ENCODE results near the gene IL16.

IL16 gene

DNA sequence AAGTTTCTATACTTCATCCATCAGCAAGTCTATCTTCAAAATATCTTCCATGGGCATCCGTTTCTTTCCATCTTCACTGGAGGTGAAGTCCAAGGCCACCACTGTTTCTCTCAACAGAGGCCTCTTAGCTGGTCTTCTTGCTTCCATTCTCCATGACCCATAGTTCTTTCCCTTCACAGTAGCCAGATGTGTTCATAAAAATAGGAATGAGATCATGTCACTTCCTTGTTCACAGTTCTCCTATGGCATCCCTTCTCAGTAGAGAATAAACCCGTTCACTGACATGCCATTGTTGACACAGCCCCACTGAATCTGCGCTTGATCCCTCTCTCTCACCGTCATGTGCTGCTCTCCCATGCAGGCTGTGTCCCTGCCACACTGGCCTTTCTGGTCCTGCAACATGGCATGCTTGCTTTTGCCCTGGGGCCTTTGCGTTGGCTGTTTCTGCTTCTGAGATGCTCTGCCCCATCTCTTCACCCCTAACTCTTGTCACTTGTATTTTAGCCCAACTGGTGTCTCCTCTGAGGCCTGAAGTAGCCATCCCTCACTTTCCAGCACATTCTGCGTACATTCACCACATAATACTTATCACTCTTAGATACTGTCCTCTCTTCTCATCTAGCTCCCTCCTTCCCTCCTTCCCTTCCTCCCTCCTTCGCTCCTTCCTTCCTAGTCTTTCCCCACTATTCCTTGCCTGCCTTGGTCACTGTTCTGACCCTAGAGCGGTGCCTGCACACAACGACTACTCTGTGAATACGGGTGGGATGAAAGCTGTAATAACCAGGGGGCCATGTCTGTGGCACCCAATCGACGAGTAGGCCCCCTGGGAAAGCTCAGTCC, 85.3 kb downstream of the IL16 start:
- no peak for TF ChIP-seq CREB1 (IDR thresholded peaks at IDR 0.05; ENCODE audit: low read depth)
- TF ChIP-seq TAF1 (IDR thresholded peaks at IDR 0.05; ENCODE audit: low read depth): no peak
- TF ChIP-seq YY1 (IDR thresholded peaks at IDR 0.05; ENCODE audit: low read depth): no peak
- no peak for TF ChIP-seq EP300 (IDR thresholded peaks at IDR 0.05; ENCODE audit: borderline replicate concordance)
- no peak for TF ChIP-seq CEBPB (IDR thresholded peaks at IDR 0.05)
- TF ChIP-seq NFIC (IDR thresholded peaks at IDR 0.05): no peak
- TF ChIP-seq EGR1 (IDR thresholded peaks at IDR 0.05): no peak

DNA sequence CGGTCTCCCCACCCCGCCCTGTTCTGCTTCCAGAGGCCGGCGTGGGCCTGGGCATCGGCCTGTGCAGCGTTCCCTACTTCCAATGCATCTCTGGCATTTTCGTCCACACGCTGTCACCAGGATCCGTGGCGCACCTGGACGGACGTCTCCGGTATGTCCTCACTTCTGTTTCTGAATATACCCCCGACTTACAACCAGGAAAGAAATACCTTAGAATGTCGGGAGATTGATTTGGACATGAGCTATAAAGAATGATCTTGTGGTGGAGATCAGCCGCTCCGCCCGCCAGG, 85.9 kb downstream of the IL16 start:
- TF ChIP-seq, protein P1, sequence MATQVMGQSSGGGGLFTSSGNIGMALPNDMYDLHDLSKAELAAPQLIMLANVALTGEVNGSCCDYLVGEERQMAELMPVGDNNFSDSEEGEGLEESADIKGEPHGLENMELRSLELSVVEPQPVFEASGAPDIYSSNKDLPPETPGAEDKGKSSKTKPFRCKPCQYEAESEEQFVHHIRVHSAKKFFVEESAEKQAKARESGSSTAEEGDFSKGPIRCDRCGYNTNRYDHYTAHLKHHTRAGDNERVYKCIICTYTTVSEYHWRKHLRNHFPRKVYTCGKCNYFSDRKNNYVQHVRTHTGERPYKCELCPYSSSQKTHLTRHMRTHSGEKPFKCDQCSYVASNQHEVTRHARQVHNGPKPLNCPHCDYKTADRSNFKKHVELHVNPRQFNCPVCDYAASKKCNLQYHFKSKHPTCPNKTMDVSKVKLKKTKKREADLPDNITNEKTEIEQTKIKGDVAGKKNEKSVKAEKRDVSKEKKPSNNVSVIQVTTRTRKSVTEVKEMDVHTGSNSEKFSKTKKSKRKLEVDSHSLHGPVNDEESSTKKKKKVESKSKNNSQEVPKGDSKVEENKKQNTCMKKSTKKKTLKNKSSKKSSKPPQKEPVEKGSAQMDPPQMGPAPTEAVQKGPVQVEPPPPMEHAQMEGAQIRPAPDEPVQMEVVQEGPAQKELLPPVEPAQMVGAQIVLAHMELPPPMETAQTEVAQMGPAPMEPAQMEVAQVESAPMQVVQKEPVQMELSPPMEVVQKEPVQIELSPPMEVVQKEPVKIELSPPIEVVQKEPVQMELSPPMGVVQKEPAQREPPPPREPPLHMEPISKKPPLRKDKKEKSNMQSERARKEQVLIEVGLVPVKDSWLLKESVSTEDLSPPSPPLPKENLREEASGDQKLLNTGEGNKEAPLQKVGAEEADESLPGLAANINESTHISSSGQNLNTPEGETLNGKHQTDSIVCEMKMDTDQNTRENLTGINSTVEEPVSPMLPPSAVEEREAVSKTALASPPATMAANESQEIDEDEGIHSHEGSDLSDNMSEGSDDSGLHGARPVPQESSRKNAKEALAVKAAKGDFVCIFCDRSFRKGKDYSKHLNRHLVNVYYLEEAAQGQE (IDR thresholded peaks at IDR 0.05; ENCODE audit: low read depth): no peak
- TF ChIP-seq YY1 (IDR thresholded peaks at IDR 0.05; ENCODE audit: low read depth): no peak

DNA sequence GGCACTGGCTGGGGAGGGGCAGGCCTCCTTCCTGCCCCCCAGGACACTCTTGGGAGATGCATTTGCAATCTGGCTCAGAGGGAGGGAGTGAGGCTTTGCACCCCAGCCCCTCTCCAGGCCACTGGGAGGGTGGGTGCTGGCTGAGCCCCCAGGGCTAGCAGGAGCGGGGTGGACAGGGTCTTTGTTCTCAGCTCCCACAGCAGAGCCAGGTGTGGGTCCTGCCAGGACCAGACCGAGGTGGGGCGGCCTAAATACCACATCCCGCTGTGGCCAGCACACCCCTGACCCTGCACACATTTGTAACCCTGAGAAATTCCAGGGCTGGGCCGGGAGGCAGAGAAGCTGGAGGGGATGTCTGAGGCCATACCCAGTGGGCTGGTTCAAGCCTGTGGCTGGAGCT, 86.2 kb downstream of the IL16 start:
- TF ChIP-seq, protein P1 (IDR thresholded peaks at IDR 0.05; ENCODE audit: low read depth): no peak
- TF ChIP-seq, protein P2, sequence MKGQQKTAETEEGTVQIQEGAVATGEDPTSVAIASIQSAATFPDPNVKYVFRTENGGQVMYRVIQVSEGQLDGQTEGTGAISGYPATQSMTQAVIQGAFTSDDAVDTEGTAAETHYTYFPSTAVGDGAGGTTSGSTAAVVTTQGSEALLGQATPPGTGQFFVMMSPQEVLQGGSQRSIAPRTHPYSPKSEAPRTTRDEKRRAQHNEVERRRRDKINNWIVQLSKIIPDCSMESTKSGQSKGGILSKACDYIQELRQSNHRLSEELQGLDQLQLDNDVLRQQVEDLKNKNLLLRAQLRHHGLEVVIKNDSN (IDR thresholded peaks at IDR 0.05): no peak
- TF ChIP-seq, protein P3, sequence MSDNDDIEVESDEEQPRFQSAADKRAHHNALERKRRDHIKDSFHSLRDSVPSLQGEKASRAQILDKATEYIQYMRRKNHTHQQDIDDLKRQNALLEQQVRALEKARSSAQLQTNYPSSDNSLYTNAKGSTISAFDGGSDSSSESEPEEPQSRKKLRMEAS (IDR thresholded peaks at IDR 0.05): no peak
- no peak for TF ChIP-seq NFIC (IDR thresholded peaks at IDR 0.05)
- TF ChIP-seq YY1 (IDR thresholded peaks at IDR 0.05; ENCODE audit: low read depth): no peak
- TF ChIP-seq TAF1 (IDR thresholded peaks at IDR 0.05; ENCODE audit: low read depth): no peak
- TF ChIP-seq FOXM1 (IDR thresholded peaks at IDR 0.05; ENCODE audit: borderline replicate concordance, low read depth): no peak
- TF ChIP-seq EGR1 (IDR thresholded peaks at IDR 0.05): no peak
- TF ChIP-seq CEBPB (IDR thresholded peaks at IDR 0.05): no peak
- no peak for TF ChIP-seq TCF12 (IDR thresholded peaks at IDR 0.05; ENCODE audit: low read depth)
- TF ChIP-seq EP300 (IDR thresholded peaks at IDR 0.05; ENCODE audit: borderline replicate concordance): no peak
- TF ChIP-seq TEAD4 (IDR thresholded peaks at IDR 0.05): no peak
- TF ChIP-seq CREB1 (IDR thresholded peaks at IDR 0.05; ENCODE audit: low read depth): no peak
- no peak for TF ChIP-seq RAD21 (IDR thresholded peaks at IDR 0.05; ENCODE audit: low read depth)
- TF ChIP-seq ZBTB7A (IDR thresholded peaks at IDR 0.05; ENCODE audit: low read depth): no peak

DNA sequence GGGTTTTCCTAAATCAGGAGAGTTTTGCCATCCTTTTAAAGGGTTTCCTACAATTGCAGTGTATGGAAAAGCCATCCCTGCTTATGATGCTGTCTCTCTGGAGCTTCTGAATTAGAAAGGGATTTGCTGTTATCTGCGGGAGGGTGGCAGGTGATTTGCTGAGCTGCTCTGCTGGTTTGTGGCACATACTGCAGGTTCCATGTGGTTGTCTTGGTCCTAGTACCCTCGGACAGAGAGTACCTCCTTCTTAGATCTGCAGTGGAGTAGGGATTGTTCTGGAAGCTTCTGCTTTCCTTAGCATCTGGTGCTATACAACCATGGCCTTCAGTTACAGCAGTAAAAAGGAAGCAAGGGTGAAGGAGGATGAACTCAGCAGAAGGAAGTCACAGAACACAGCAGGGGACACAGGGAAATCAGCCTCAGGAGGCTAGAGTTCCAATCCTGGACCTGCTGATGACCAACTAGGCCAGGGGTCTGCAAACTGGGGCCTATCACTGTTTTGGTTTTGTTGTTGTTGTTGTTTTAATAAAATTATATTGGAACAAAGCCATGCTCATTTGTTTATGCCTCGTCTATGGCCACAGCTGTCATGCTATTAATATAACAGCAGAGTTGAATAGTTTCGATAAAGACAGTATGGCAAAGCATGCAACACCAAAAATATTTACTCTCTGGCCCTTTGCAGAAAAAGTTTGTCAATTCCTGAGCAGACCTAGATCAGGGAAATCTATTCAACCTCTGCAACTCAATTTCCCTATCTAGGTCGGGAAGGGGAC, 87.8 kb downstream of the IL16 start:
- TF ChIP-seq, protein P1 (IDR thresholded peaks at IDR 0.05; ENCODE audit: low read depth): no peak
- no peak for TF ChIP-seq EP300 (IDR thresholded peaks at IDR 0.05; ENCODE audit: borderline replicate concordance)
- TF ChIP-seq ZBTB7A (IDR thresholded peaks at IDR 0.05; ENCODE audit: low read depth): no peak
- TF ChIP-seq FOXM1 (IDR thresholded peaks at IDR 0.05; ENCODE audit: borderline replicate concordance, low read depth): no peak
- no peak for TF ChIP-seq CREB1 (IDR thresholded peaks at IDR 0.05; ENCODE audit: low read depth)
- no peak for TF ChIP-seq EGR1 (IDR thresholded peaks at IDR 0.05)

DNA sequence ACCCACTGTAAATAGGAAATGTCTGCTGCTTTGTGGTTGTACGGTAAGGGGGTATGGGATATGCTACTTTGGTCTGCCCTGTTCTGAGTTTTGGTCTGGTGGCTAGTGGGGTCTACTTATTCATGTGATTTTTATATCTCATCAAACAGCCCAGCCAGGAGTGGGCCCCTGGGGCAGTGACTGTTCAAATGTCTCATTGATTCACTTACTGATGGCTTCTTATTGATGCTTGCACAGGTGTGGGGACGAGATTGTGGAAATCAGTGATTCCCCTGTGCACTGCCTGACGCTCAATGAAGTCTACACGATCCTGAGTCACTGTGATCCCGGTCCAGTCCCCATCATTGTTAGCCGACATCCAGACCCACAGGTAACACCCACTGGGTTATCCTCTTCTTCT, 88.8 kb downstream of the IL16 start:
- TF ChIP-seq TEAD4 (IDR thresholded peaks at IDR 0.05): no peak
